GM23338 (cell line): ENCODE data around the gene CYP3A4. TPM values are rescaled to one million over a fixed set of nuclear protein-coding genes. Genes with fewer than 3 reads are reported as not detected.

Experiments
- ATAC-seq: fragments of 200-7000 bp; cut with Tn5 transposase; 3 replicates; pipeline ENCODE4 v1.9.1; 2020
- DNase-seq: peaks from one replicate; pipeline ENCODE4 v3.0.0-alpha.2; 2015; ENCODE audit warnings: low spot score
- H2AFZ ChIP-seq: fragments of 200-600 bp; sonication (generic); 2 replicates; pipeline ENCODE4 v1.8.0; 2016; ENCODE audit warnings: antibody characterized with exemption, mild to moderate bottlenecking, moderate library complexity
- H3F3A ChIP-seq: fragments of 200-600 bp; sonication (generic); replicated peaks from 2 replicates; pipeline ENCODE4 v1.8.0; 2017; ENCODE audit warnings: antibody characterized with exemption, mixed run types, low read depth
- H3K27ac ChIP-seq: fragments of 200-600 bp; sonication (generic); 2 replicates; pipeline ENCODE4 v1.6.1; 2016; ENCODE audit warnings: low read depth
- H3K27me3 ChIP-seq: fragments of 200-600 bp; sonication (generic); 2 replicates; pipeline ENCODE4 v1.8.0; 2016; ENCODE audit warnings: mild to moderate bottlenecking, mixed run types, moderate library complexity; ENCODE audit not compliant: insufficient read depth
- H3K36me3 ChIP-seq: fragments of 200-600 bp; sonication (generic); 2 replicates; pipeline ENCODE4 v1.8.0; 2016; ENCODE audit warnings: mild to moderate bottlenecking; ENCODE audit not compliant: insufficient read depth
- H3K4me1 ChIP-seq: fragments of 200-600 bp; sonication (generic); 2 replicates; pipeline ENCODE4 v1.8.0; 2016; ENCODE audit warnings: mild to moderate bottlenecking, moderate library complexity; ENCODE audit not compliant: insufficient read depth
- H3K4me2 ChIP-seq: fragments of 200-600 bp; sonication (generic); 2 replicates; pipeline ENCODE4 v1.7.1; 2017; ENCODE audit warnings: mixed run types
- H3K4me3 ChIP-seq: fragments of 200-600 bp; sonication (generic); 2 replicates; pipeline ENCODE4 v1.6.1; 2016; ENCODE audit warnings: mixed run types
- H3K79me2 ChIP-seq: fragments of 200-600 bp; sonication (generic); replicated peaks from 2 replicates; pipeline ENCODE4 v1.8.0; 2017; ENCODE audit warnings: mild to moderate bottlenecking; ENCODE audit not compliant: insufficient read depth
- H3K9me2 ChIP-seq: fragments of 200-600 bp; sonication (generic); 2 replicates; pipeline ENCODE4 v1.8.0; 2017; ENCODE audit not compliant: insufficient read depth
- H4K20me1 ChIP-seq: fragments of 200-600 bp; sonication (generic); replicated peaks from 2 replicates; pipeline ENCODE4 v1.8.0; 2017; ENCODE audit warnings: mild to moderate bottlenecking; ENCODE audit not compliant: insufficient read depth
- H3K27ac Mint-ChIP-seq: 2 replicates; pipeline ENCODE4 v1.8.0; 2020; ENCODE audit warnings: inconsistent platforms, mild to moderate bottlenecking, moderate library complexity, mixed read lengths
- H3K27me3 Mint-ChIP-seq: 3 replicates; pipeline ENCODE4 v1.8.0; 2022; ENCODE audit warnings: low read depth, mild to moderate bottlenecking, moderate library complexity, mixed read lengths, inconsistent platforms; ENCODE audit not compliant: insufficient read depth, poor library complexity
- H3K36me3 Mint-ChIP-seq: 3 replicates; pipeline ENCODE4 v1.8.0; 2021; ENCODE audit warnings: low read depth, mild to moderate bottlenecking, inconsistent platforms, moderate library complexity, mixed read lengths
- H3K4me1 Mint-ChIP-seq: 3 replicates; pipeline ENCODE4 v1.8.0; 2020; ENCODE audit warnings: mild to moderate bottlenecking, inconsistent platforms, mixed read lengths
- H3K4me3 Mint-ChIP-seq: 3 replicates; pipeline ENCODE4 v1.8.0; 2021; ENCODE audit warnings: moderate library complexity, mild to moderate bottlenecking, inconsistent platforms, mixed read lengths
- H3K9me3 Mint-ChIP-seq: 3 replicates; pipeline ENCODE4 v1.8.0; 2020; ENCODE audit warnings: moderate library complexity, mild to moderate bottlenecking, inconsistent platforms, mixed read lengths
- CREB1 ChIP-seq: fragments of 250-450 bp; sonication (Bioruptor Pico); IDR thresholded peaks from 2 replicates; pipeline ENCODE4 v1.5.0; 2020; ENCODE audit warnings: low read depth, mild to moderate bottlenecking, moderate library complexity
- EZH2 ChIP-seq: fragments of 200-600 bp; sonication (generic); IDR thresholded peaks from one replicate; pipeline ENCODE4 v1.8.0; 2017; ENCODE audit warnings: antibody characterized with exemption, mild to moderate bottlenecking, low read depth; ENCODE audit not compliant: unreplicated experiment
- EZH2phosphoT487 ChIP-seq: fragments of 200-600 bp; sonication (generic); IDR thresholded peaks from one replicate; pipeline ENCODE4 v1.8.1; 2018; ENCODE audit warnings: antibody characterized with exemption; ENCODE audit not compliant: unreplicated experiment
- JUNB ChIP-seq: IDR thresholded peaks from one replicate; pipeline ENCODE4 v1.6.1; 2016; ENCODE audit warnings: antibody characterized with exemption; ENCODE audit not compliant: unreplicated experiment
- NANOG ChIP-seq: IDR thresholded peaks from 2 replicates; pipeline ENCODE4 v1.6.1; 2016; ENCODE audit warnings: antibody characterized with exemption, borderline replicate concordance
- POLR2AphosphoS5 ChIP-seq: IDR thresholded peaks from 2 replicates; pipeline ENCODE4 v1.6.1; 2016; ENCODE audit warnings: antibody characterized with exemption, low read depth
- STAT1 ChIP-seq: IDR thresholded peaks from one replicate; pipeline ENCODE4 v1.6.1; 2016; ENCODE audit warnings: antibody characterized with exemption; ENCODE audit not compliant: unreplicated experiment
- polyA plus RNA-seq: library from polyadenylated mRNA; unstranded; fragments of >200 nt; fragmentation: Nextera tagmentation; extraction: Ambion mirVana; gene quantifications from 2 replicates; pipeline ENCODE4 v1.2.1, GENCODE V29; 2016
- total RNA-seq: library from RNA; depleted of rRNA; stranded (reverse); fragments of >200 nt; shearing (Covaris generic); gene quantifications from 2 replicates; pipeline ENCODE4 v1.2.3, GENCODE V29; 2014
- TF ChIP-seq, protein P1 (sequence below), 2 experiments: fragments of 200-600 bp in 1 of 2; sonication (generic) in 1 of 2; conservative IDR thresholded peaks; 2 replicates each; pipeline versions ENCODE4 v1.5.1 to v1.6.1; 2016 to 2017; ENCODE audit warnings: antibody characterized with exemption in 2 of 2, low read depth in 2 of 2, mild to moderate bottlenecking in 2 of 2, moderate library complexity in 1 of 2
- TF ChIP-seq, protein P2 (sequence below): IDR thresholded peaks from one replicate; pipeline ENCODE4 v1.6.1; 2018; ENCODE audit warnings: antibody characterized with exemption; ENCODE audit not compliant: unreplicated experiment
- TF ChIP-seq, protein P3 (sequence below): fragments of 250-450 bp; sonication (Bioruptor Pico); IDR thresholded peaks from 2 replicates; pipeline ENCODE4 v1.5.0; 2020; ENCODE audit warnings: mild to moderate bottlenecking, moderate library complexity

The CYP3A4 gene
- total and polyA plus RNA-seq, 2 experiments from 2014 or later, result not detected

DNA sequence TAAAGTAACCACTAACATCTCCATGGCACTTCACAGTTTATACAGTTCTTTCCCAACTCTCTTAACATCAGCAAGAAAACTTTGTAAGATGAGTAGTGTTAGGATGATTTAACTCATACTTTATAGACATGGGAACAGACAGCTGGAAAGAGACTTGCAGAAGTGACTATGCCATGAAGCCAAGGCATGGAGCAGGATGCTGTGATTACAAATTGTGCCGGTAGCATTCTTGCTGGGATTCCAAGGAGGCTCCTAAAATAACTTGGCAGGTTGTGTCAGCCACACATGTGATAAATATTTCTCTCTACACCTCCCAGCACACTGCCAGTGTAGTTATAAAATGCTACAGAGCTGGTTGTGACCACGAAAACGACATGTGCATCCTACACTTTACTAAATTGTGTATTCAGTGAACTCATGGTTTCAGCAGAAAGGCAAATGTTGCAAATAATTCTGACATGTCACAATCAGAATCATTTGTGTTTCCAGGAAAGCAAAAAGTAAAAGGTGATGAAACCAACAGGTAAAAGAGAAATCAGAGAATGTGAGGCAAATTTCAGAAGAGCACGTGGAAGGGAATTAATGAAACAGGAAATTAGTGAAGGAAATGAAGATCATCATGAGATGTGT lies 5.6 kb upstream of the CYP3A4 start:
- no peak overlapping the region for H3K4me3 ChIP-seq
- H3K4me3 Mint-ChIP-seq, result no peak overlapping the region
- H3K27me3 ChIP-seq, result no peaks in the 10 kb centered on the region
- no peaks in the 10 kb centered on the region for H3K9me2 ChIP-seq
- no peak overlapping the region for H3K27ac ChIP-seq
- H3K27me3 Mint-ChIP-seq, result peaks cover 3% of the 10 kb centered on the region
- no peak overlapping the region for H3K4me2 ChIP-seq
- no peaks in the 10 kb centered on the region for H3K4me1 Mint-ChIP-seq
- H2AFZ ChIP-seq, result no peak overlapping the region
- H3K36me3 Mint-ChIP-seq, result no peaks in the 10 kb centered on the region
- no peaks in the 10 kb centered on the region for H3K9me3 Mint-ChIP-seq
- no peaks in the 10 kb centered on the region for H4K20me1 ChIP-seq
- TF ChIP-seq NANOG, result no peak
- TF ChIP-seq JUNB, result no peak
- TF ChIP-seq STAT1, result no peak
- TF ChIP-seq POLR2AphosphoS5, result no peak
- TF ChIP-seq CREB1 (CRISPR knock-in tag), result no peak
- no peak for TF ChIP-seq EZH2phosphoT487
- H3K36me3 ChIP-seq, result no peaks in the 10 kb centered on the region
- no peak overlapping the region for H3K27ac Mint-ChIP-seq
- no peaks in the 10 kb centered on the region for H3K4me1 ChIP-seq
- no peak for DNase-seq
- no peaks in the 10 kb centered on the region for H3F3A ChIP-seq
- ATAC-seq, result no peak
- no peaks in the 10 kb centered on the region for H3K79me2 ChIP-seq

DNA sequence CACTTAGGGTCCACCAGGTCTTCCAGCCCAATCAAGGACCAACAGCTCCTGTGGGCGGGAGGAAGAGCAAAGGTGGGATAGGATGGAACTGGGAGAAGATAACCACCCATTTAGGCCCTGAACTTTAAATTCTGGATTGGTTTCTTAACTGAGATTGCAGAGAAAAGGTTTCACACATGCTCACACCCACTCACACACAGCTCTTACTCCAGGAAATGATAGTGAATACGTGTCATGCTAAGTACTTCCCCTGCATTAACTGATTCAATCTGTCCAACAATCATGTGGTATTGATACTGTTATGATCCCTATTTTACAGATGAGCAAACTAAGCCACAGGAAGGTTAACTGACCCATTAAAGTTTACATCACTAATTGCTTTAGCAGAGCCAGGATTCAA lies 4.6 kb upstream of the CYP3A4 start:
- ATAC-seq (no peak), DNase-seq (no peak)
- H3K4me2 ChIP-seq, result no peak overlapping the region
- Mint-ChIP-seq H3K27ac (no peak overlapping the region), H3K27me3 (peaks cover 3% of the 10 kb centered on the region), H3K36me3 (no peaks in the 10 kb centered on the region), H3K9me3 (no peaks in the 10 kb centered on the region), H3K4me3 (no peak overlapping the region), H3K4me1 (no peaks in the 10 kb centered on the region)
- no peaks in the 10 kb centered on the region for H3K36me3 ChIP-seq
- no peaks in the 10 kb centered on the region for H3K9me2 ChIP-seq
- no peaks in the 10 kb centered on the region for H3K27me3 ChIP-seq
- H3K4me3 ChIP-seq, result no peak overlapping the region
- TF ChIP-seq, protein P1, sequence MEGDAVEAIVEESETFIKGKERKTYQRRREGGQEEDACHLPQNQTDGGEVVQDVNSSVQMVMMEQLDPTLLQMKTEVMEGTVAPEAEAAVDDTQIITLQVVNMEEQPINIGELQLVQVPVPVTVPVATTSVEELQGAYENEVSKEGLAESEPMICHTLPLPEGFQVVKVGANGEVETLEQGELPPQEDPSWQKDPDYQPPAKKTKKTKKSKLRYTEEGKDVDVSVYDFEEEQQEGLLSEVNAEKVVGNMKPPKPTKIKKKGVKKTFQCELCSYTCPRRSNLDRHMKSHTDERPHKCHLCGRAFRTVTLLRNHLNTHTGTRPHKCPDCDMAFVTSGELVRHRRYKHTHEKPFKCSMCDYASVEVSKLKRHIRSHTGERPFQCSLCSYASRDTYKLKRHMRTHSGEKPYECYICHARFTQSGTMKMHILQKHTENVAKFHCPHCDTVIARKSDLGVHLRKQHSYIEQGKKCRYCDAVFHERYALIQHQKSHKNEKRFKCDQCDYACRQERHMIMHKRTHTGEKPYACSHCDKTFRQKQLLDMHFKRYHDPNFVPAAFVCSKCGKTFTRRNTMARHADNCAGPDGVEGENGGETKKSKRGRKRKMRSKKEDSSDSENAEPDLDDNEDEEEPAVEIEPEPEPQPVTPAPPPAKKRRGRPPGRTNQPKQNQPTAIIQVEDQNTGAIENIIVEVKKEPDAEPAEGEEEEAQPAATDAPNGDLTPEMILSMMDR (conservative IDR thresholded peaks at IDR 0.05; ENCODE audit: low read depth in 2 of 2), result no peak
- TF ChIP-seq POLR2AphosphoS5, result no peak
- no peak for TF ChIP-seq JUNB
- TF ChIP-seq, protein P2, sequence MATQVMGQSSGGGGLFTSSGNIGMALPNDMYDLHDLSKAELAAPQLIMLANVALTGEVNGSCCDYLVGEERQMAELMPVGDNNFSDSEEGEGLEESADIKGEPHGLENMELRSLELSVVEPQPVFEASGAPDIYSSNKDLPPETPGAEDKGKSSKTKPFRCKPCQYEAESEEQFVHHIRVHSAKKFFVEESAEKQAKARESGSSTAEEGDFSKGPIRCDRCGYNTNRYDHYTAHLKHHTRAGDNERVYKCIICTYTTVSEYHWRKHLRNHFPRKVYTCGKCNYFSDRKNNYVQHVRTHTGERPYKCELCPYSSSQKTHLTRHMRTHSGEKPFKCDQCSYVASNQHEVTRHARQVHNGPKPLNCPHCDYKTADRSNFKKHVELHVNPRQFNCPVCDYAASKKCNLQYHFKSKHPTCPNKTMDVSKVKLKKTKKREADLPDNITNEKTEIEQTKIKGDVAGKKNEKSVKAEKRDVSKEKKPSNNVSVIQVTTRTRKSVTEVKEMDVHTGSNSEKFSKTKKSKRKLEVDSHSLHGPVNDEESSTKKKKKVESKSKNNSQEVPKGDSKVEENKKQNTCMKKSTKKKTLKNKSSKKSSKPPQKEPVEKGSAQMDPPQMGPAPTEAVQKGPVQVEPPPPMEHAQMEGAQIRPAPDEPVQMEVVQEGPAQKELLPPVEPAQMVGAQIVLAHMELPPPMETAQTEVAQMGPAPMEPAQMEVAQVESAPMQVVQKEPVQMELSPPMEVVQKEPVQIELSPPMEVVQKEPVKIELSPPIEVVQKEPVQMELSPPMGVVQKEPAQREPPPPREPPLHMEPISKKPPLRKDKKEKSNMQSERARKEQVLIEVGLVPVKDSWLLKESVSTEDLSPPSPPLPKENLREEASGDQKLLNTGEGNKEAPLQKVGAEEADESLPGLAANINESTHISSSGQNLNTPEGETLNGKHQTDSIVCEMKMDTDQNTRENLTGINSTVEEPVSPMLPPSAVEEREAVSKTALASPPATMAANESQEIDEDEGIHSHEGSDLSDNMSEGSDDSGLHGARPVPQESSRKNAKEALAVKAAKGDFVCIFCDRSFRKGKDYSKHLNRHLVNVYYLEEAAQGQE, result no peak
- TF ChIP-seq EZH2, result no peak
- no peak for TF ChIP-seq CREB1 (CRISPR knock-in tag)
- no peak for TF ChIP-seq STAT1
- TF ChIP-seq, protein P3, sequence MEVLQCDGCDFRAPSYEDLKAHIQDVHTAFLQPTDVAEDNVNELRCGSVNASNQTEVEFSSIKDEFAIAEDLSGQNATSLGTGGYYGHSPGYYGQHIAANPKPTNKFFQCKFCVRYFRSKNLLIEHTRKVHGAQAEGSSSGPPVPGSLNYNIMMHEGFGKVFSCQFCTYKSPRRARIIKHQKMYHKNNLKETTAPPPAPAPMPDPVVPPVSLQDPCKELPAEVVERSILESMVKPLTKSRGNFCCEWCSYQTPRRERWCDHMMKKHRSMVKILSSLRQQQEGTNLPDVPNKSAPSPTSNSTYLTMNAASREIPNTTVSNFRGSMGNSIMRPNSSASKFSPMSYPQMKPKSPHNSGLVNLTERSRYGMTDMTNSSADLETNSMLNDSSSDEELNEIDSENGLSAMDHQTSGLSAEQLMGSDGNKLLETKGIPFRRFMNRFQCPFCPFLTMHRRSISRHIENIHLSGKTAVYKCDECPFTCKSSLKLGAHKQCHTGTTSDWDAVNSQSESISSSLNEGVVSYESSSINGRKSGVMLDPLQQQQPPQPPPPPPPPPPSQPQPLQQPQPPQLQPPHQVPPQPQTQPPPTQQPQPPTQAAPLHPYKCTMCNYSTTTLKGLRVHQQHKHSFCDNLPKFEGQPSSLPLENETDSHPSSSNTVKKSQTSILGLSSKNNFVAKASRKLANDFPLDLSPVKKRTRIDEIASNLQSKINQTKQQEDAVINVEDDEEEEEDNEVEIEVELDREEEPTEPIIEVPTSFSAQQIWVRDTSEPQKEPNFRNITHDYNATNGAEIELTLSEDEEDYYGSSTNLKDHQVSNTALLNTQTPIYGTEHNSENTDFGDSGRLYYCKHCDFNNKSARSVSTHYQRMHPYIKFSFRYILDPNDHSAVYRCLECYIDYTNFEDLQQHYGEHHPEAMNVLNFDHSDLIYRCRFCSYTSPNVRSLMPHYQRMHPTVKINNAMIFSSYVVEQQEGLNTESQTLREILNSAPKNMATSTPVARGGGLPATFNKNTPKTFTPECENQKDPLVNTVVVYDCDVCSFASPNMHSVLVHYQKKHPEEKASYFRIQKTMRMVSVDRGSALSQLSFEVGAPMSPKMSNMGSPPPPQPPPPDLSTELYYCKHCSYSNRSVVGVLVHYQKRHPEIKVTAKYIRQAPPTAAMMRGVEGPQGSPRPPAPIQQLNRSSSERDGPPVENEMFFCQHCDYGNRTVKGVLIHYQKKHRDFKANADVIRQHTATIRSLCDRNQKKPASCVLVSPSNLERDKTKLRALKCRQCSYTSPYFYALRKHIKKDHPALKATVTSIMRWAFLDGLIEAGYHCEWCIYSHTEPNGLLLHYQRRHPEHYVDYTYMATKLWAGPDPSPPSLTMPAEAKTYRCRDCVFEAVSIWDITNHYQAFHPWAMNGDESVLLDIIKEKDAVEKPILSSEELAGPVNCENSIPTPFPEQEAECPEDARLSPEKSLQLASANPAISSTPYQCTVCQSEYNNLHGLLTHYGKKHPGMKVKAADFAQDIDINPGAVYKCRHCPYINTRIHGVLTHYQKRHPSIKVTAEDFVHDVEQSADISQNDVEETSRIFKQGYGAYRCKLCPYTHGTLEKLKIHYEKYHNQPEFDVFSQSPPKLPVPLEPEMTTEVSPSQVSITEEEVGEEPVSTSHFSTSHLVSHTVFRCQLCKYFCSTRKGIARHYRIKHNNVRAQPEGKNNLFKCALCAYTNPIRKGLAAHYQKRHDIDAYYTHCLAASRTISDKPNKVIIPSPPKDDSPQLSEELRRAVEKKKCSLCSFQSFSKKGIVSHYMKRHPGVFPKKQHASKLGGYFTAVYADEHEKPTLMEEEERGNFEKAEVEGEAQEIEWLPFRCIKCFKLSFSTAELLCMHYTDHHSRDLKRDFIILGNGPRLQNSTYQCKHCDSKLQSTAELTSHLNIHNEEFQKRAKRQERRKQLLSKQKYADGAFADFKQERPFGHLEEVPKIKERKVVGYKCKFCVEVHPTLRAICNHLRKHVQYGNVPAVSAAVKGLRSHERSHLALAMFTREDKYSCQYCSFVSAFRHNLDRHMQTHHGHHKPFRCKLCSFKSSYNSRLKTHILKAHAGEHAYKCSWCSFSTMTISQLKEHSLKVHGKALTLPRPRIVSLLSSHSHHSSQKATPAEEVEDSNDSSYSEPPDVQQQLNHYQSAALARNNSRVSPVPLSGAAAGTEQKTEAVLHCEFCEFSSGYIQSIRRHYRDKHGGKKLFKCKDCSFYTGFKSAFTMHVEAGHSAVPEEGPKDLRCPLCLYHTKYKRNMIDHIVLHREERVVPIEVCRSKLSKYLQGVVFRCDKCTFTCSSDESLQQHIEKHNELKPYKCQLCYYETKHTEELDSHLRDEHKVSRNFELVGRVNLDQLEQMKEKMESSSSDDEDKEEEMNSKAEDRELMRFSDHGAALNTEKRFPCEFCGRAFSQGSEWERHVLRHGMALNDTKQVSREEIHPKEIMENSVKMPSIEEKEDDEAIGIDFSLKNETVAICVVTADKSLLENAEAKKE (CRISPR knock-in tag), result no peak
- H3K27ac ChIP-seq, result no peak overlapping the region
- H2AFZ ChIP-seq, result no peak overlapping the region
- no peaks in the 10 kb centered on the region for H4K20me1 ChIP-seq
- H3F3A ChIP-seq, result no peaks in the 10 kb centered on the region
- no peaks in the 10 kb centered on the region for H3K79me2 ChIP-seq
- no peaks in the 10 kb centered on the region for H3K4me1 ChIP-seq
